GM12878 (cell line): ENCODE results near the gene STXBP5. TPM values are rescaled to one million over a fixed set of nuclear protein-coding genes. Genes with fewer than 3 reads are reported as not detected.

ENCODE experiments used
- ATAC-seq: fragments of 200-7000 bp; cut with Tn5 transposase; 3 replicates; pipeline ENCODE4 v1.9.1; 2020; ENCODE audit warnings: mild to moderate bottlenecking, moderate library complexity
- BruUV-seq: library from RNA; stranded (reverse); fragments of 400-500 nt; replicated peaks from 2 replicates; lab custom pipeline; 2021; lab: Mats Ljungman, UMichigan
- CTCF ChIA-PET: fragments of 300-600 bp; sonication (Branson Sonifier 250); formaldehyde crosslinking; extraction: SDS; loops from one replicate; lab custom pipeline; 2021; ENCODE audit warnings: inconsistent platforms; lab: Yijun Ruan, JAX
- POLR2A ChIA-PET: fragments of 350-600 bp; formaldehyde crosslinking; extraction: SDS; loops from one replicate; lab custom pipeline; 2021; ENCODE audit warnings: inconsistent platforms; lab: Charles Lee
- RAD21 ChIA-PET: fragments of 300-600 bp; sonication (Branson Sonifier 250); formaldehyde crosslinking; loops from one replicate; lab custom pipeline; 2023; ENCODE audit warnings: antibody characterized with exemption; ENCODE audit not compliant: unreplicated experiment; lab: Charles Lee
- SMC1A ChIA-PET: fragments of 300-600 bp; sonication (Branson Sonifier 250); formaldehyde crosslinking; loops from one replicate; lab custom pipeline; 2023; ENCODE audit not compliant: unreplicated experiment, uncharacterized antibody; lab: Charles Lee
- DNase-seq: peaks from one replicate; pipeline ENCODE4 v3.0.0-alpha.2; 2011; ENCODE audit warnings: low read depth, low spot score
- FAIRE-seq: peaks from 3 replicates; lab custom pipeline; 2011; peaks lifted over from hg19 to GRCh38; lab: Jason Lieb, UNC
- H2AFZ ChIP-seq: 2 replicates; pipeline ENCODE4 v1.6.0; 2011; ENCODE audit warnings: low read depth, low read length, control low read depth; ENCODE audit not compliant: control insufficient read depth
- H3K27ac ChIP-seq: 2 replicates; pipeline ENCODE4 v1.5.1; 2011; ENCODE audit warnings: control low read depth; ENCODE audit not compliant: control insufficient read depth, insufficient read depth
- H3K27me3 ChIP-seq, 2 experiments: replicated peaks in 1 of 2; 2 replicates each; pipeline versions ENCODE4 v1.6.0 to v1.6.1; 2011; ENCODE audit warnings: low read length in 1 of 2; ENCODE audit not compliant: control insufficient read depth in 2 of 2, insufficient read depth in 2 of 2
- H3K36me3 ChIP-seq, 2 experiments: 2 replicates each; pipeline ENCODE4 v1.5.1; 2011; ENCODE audit warnings: low read length in 1 of 2; ENCODE audit not compliant: control insufficient read depth in 2 of 2, insufficient read depth in 2 of 2
- H3K4me1 ChIP-seq: 2 replicates; pipeline ENCODE4 v1.6.1; 2011; ENCODE audit warnings: mild to moderate bottlenecking, low read length, moderate library complexity, mixed read lengths; ENCODE audit not compliant: control insufficient read depth, insufficient read depth
- H3K4me2 ChIP-seq: 2 replicates; pipeline ENCODE4 v1.6.0; 2011; ENCODE audit warnings: control low read depth; ENCODE audit not compliant: control insufficient read depth, insufficient read depth
- H3K4me3 ChIP-seq: fragments of 200-600 bp; sonication (generic); 2 replicates; pipeline ENCODE4 v1.5.1; 2016
- H3K79me2 ChIP-seq: 2 replicates; pipeline ENCODE4 v1.6.0; 2011; ENCODE audit warnings: low read length; ENCODE audit not compliant: control insufficient read depth, insufficient read depth
- H3K9ac ChIP-seq: 2 replicates; pipeline ENCODE4 v1.8.0; 2011; ENCODE audit warnings: low read length, control low read depth, mixed read lengths; ENCODE audit not compliant: control insufficient read depth, insufficient read depth
- H3K9me3 ChIP-seq: replicated peaks from 3 replicates; pipeline ENCODE4 v1.5.1; 2011; ENCODE audit warnings: mild to moderate bottlenecking, low read length; ENCODE audit not compliant: control insufficient read depth, insufficient read depth
- H4K20me1 ChIP-seq: 2 replicates; pipeline ENCODE4 v1.6.0; 2011; ENCODE audit not compliant: control insufficient read depth, insufficient read depth
- ATF7 ChIP-seq: fragments of 450-650 bp; IDR thresholded peaks from 2 replicates; pipeline ENCODE4 v1.6.1; 2016; ENCODE audit warnings: low read depth, mild to moderate bottlenecking
- BACH1 ChIP-seq: fragments of 450-650 bp; IDR thresholded peaks from 2 replicates; pipeline ENCODE4 v1.6.1; 2017; ENCODE audit warnings: mild to moderate bottlenecking, borderline replicate concordance
- BCL11A ChIP-seq: IDR thresholded peaks from 2 replicates; pipeline ENCODE4 v1.6.1; 2011; ENCODE audit warnings: low read depth, low read length
- CBX5 ChIP-seq: sonication (generic); IDR thresholded peaks from 2 replicates; pipeline ENCODE4 v1.6.1; 2016; ENCODE audit warnings: low read depth, moderate library complexity, mild to moderate bottlenecking, inconsistent platforms
- CTCF ChIP-seq, 3 experiments: IDR thresholded peaks in 2 of 3; conservative IDR thresholded peaks in 1 of 3; 2 replicates each; pipeline ENCODE4 v1.5.1; 2011; ENCODE audit warnings: low read depth in 3 of 3, low read length in 3 of 3, mild to moderate bottlenecking in 3 of 3, control low read depth in 2 of 3, moderate library complexity in 2 of 3, inconsistent platforms in 1 of 3, mixed read lengths in 1 of 3; ENCODE audit not compliant: control insufficient read depth in 2 of 3, insufficient read depth in 1 of 3; ENCODE audit errors: extremely low read depth in 1 of 3
- FOXM1 ChIP-seq: IDR thresholded peaks from 2 replicates; pipeline ENCODE4 v1.6.1; 2012; ENCODE audit warnings: low read depth, mild to moderate bottlenecking, inconsistent platforms, low read length, moderate library complexity
- GATAD2B ChIP-seq: fragments of 450-650 bp; conservative IDR thresholded peaks from 2 replicates; pipeline ENCODE4 v1.6.1; 2017; ENCODE audit warnings: low read depth, mild to moderate bottlenecking, moderate library complexity
- HDAC6 ChIP-seq: fragments of 200-600 bp; sonication (generic); IDR thresholded peaks from one replicate; pipeline ENCODE4 v1.8.0; 2017; ENCODE audit warnings: antibody characterized with exemption; ENCODE audit not compliant: unreplicated experiment
- KAT2A ChIP-seq: conservative IDR thresholded peaks from 2 replicates; pipeline ENCODE4 v1.6.1; 2011; ENCODE audit warnings: low read depth, low read length; ENCODE audit not compliant: control insufficient read depth
- KLF5 ChIP-seq: fragments of 450-650 bp; IDR thresholded peaks from 2 replicates; pipeline ENCODE4 v1.6.1; 2014; ENCODE audit warnings: mild to moderate bottlenecking; ENCODE audit not compliant: partially characterized antibody
- MLLT1 ChIP-seq: fragments of 450-650 bp; IDR thresholded peaks from 2 replicates; pipeline ENCODE4 v1.6.1; 2016; ENCODE audit warnings: mild to moderate bottlenecking
- MYB ChIP-seq: fragments of 150-350 bp; IDR thresholded peaks from 2 replicates; pipeline ENCODE4 v1.6.1; 2014; ENCODE audit warnings: mild to moderate bottlenecking, low read depth, low read length, borderline replicate concordance
- MYC ChIP-seq: IDR thresholded peaks from 2 replicates; pipeline ENCODE4 v1.6.1; 2011; ENCODE audit warnings: mild to moderate bottlenecking, low read length, moderate library complexity, inconsistent platforms; ENCODE audit not compliant: insufficient read depth, insufficient replicate concordance, insufficient read length, severe bottlenecking
- PKNOX1 ChIP-seq: fragments of 450-650 bp; IDR thresholded peaks from 2 replicates; pipeline ENCODE4 v1.6.1; 2016; ENCODE audit warnings: mild to moderate bottlenecking
- RBBP5 ChIP-seq: fragments of 200-600 bp; sonication (generic); conservative IDR thresholded peaks from 2 replicates; pipeline ENCODE4 v1.6.1; 2016
- SPI1 ChIP-seq: IDR thresholded peaks from 2 replicates; pipeline ENCODE4 v1.6.1; 2011; ENCODE audit warnings: low read depth, mild to moderate bottlenecking, low read length, moderate library complexity, borderline replicate concordance; ENCODE audit not compliant: insufficient read depth
- STAT1 ChIP-seq: fragments of 450-650 bp; conservative IDR thresholded peaks from 2 replicates; pipeline ENCODE4 v1.6.1; 2014; ENCODE audit warnings: antibody characterized with exemption, mild to moderate bottlenecking
- SUPT20H ChIP-seq: IDR thresholded peaks from 2 replicates; pipeline ENCODE4 v1.6.1; 2011; ENCODE audit warnings: low read depth, mild to moderate bottlenecking, low read length, moderate library complexity, borderline replicate concordance; ENCODE audit not compliant: control insufficient read depth
- WGBS: methylation state at CpG from one replicate; pipeline ENCODE4 v1.1.6; 2016; ENCODE audit warnings: low lambda C conversion rate; ENCODE audit not compliant: insufficient replicate concordance, insufficient coverage; ENCODE audit errors: missing lambda C conversion rate; 5-methylcytosine and 5-hydroxymethylcytosine counted together
- in situ Hi-C: fragments of 300-500 bp; cut with MboI; formaldehyde crosslinking; loops from 9 replicates; pipeline ENCODE4 v1.14.3; 2018; ENCODE audit warnings: mixed read lengths
- intact Hi-C: fragments of 100-400 bp; cut with micrococcal nuclease; formaldehyde crosslinking; loops from one replicate; pipeline ENCODE4 v1.14.2; 2022; ENCODE audit not compliant: unreplicated experiment
- polyA plus RNA-seq, 11 experiments: library from polyadenylated mRNA; depleted of rRNA in 4 of 11; unstranded in 6 of 11; stranded (reverse) in 5 of 11; fragments of >200 nt; fragmentation: Nextera tagmentation in 4 of 11; fragmentation: Illumina TruSeq in 1 of 11; extraction: Ambion mirVana in 4 of 11; extraction: Trizol in 1 of 11; gene quantifications; 1 replicate in 1 of 11; 2 replicates in 10 of 11; pipeline versions ENCODE4 v1.2.1 to v1.2.3, GENCODE V29; 2011 to 2016; ENCODE audit warnings: inconsistent platforms in 2 of 11, missing spikeins in 2 of 11, low read depth in 1 of 11
- total RNA-seq, 4 experiments: library from RNA; depleted of rRNA in 3 of 4; stranded (reverse); fragments of >200 nt in 3 of 4; fragmentation: Illumina TruSeq in 1 of 4; extraction: Trizol in 1 of 4; gene quantifications; 2 replicates each; pipeline versions ENCODE4 v1.2.1 to v1.2.3, GENCODE V29; 2013 to 2021

The STXBP5 gene
- total and polyA plus RNA-seq, 10 of the 15 experiments (the other 5 are each of a cell fraction or from before 2014, with no cell fraction given): 1.4 to 13.2 (median 8.4) TPM

- no peak for TF ChIP-seq MYC
- TF ChIP-seq SUPT20H: no peak
- TF ChIP-seq KLF5: no peak
- TF ChIP-seq KAT2A: no peak
- no peak for TF ChIP-seq CTCF (IDR thresholded peaks at IDR 0.05 in 2 of 3, conservative IDR thresholded peaks at IDR 0.05 in 1 of 3; ENCODE audit: control insufficient read depth in 2 of 3, extremely low read depth in 1 of 3, insufficient read depth in 1 of 3, low read depth in 3 of 3, low read length in 3 of 3)
- TF ChIP-seq BCL11A: no peak
- TF ChIP-seq GATAD2B: no peak
- no peak for TF ChIP-seq BACH1
- TF ChIP-seq CBX5: no peak
- no peak for TF ChIP-seq MYB
- no peak for TF ChIP-seq HDAC6
Measured at GRCh38 chr6:147195510-147195909, 8.7 kb upstream of the STXBP5 start (continued).

- FAIRE-seq (no peak), ATAC-seq (no peak), DNase-seq (no peak)
- Histone ChIP-seq H3K36me3 (no peaks in the 10 kb centered on the region), H4K20me1 (no peaks in the 10 kb centered on the region), H3K4me2 (no peak overlapping the region), H3K9ac (no peak overlapping the region), H3K9me3 (no peaks in the 10 kb centered on the region), H3K27me3 (no peaks in the 10 kb centered on the region), H2AFZ (no peak overlapping the region), H3K4me1 (no peaks in the 10 kb centered on the region), H3K4me3 (no peak overlapping the region), H3K79me2 (no peaks in the 10 kb centered on the region), H3K27ac (no peak overlapping the region)
- SMC1A ChIA-PET: no interaction called here
- RAD21 ChIA-PET: no interaction called here
- POLR2A ChIA-PET: interaction anchor here (0.5 kb wide), 1 partner anchor 78 kb away, joined by 3 read pairs; no protein-coding TSS in a partner anchor
- 80% methylated on average over 3 of the region's 3 CpGs for WGBS
- CTCF ChIA-PET: interaction anchor here (0.6 kb wide), 1 partner anchor 35 kb away, joined by 4 read pairs; no protein-coding TSS in a partner anchor
- TF ChIP-seq MLLT1 (no peak), ATF7 (no peak), FOXM1 (no peak), PKNOX1 (no peak), SPI1 (no peak), BCL11A (no peak), RBBP5 (no peak), STAT1 (no peak)
- intact Hi-C loops (no loop called here), in situ Hi-C loops (no loop called here)
- BruUV-seq: no TSS peak
Measured at GRCh38 chr6:147195987-147196386, 8.2 kb upstream of the STXBP5 start.
